ENCODE measurements around the gene TNRC6C.

DNA sequence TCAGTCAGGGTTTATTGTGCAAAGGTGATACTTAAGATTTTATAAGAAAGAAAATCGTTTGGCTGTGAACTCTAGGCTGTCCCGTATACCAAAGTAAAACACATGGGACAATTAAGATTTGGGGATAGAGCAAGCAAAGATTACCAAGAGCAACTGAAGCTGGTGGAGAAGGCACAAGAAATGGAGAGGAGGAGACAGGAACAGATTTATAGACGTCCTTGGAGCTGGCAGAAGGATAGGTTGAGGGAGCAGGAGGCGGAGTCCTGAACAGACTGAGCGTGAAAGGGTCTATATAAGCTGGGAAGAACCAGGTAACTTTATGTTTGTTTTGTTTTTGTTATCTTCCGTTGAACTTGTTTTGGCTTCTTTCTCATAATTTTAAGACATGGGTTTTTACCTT lies 3.8 kb downstream of the TNRC6C start:
- TF ChIP-seq, protein P1, sequence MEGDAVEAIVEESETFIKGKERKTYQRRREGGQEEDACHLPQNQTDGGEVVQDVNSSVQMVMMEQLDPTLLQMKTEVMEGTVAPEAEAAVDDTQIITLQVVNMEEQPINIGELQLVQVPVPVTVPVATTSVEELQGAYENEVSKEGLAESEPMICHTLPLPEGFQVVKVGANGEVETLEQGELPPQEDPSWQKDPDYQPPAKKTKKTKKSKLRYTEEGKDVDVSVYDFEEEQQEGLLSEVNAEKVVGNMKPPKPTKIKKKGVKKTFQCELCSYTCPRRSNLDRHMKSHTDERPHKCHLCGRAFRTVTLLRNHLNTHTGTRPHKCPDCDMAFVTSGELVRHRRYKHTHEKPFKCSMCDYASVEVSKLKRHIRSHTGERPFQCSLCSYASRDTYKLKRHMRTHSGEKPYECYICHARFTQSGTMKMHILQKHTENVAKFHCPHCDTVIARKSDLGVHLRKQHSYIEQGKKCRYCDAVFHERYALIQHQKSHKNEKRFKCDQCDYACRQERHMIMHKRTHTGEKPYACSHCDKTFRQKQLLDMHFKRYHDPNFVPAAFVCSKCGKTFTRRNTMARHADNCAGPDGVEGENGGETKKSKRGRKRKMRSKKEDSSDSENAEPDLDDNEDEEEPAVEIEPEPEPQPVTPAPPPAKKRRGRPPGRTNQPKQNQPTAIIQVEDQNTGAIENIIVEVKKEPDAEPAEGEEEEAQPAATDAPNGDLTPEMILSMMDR (IDR thresholded peaks at IDR 0.05): no peak
- TF ChIP-seq POLR2A (IDR thresholded peaks at IDR 0.05): no peak

All from sigmoid colon (tissue), 3 donors.